Lower lobe of right lung (tissue), 2 donors: ENCODE measurements around the gene SCAMP2. TPM values are rescaled to one million over a fixed set of nuclear protein-coding genes. Genes with fewer than 3 reads are reported as not detected.
A peak's percentile ranks its signal among the peaks of the same experiment; 100 is the strongest.

Experiments
- ATAC-seq, 2 donors: fragments of 200-7000 bp; cut with Tn5 transposase; one replicate each; pipeline ENCODE4 v1.9.1; 2020 to 2022; ENCODE audit warnings: mild to moderate bottlenecking in 2 of 2, moderate library complexity in 2 of 2
- DNase-seq: peaks from one replicate; pipeline ENCODE4 v3.0.0-alpha.2; 2020
- H3K27ac ChIP-seq: fragments of 200-600 bp; one replicate; pipeline ENCODE4 v1.8.0; 2022
- H3K27me3 ChIP-seq: fragments of 200-600 bp; one replicate; pipeline ENCODE4 v1.8.0; 2022; ENCODE audit warnings: low read depth
- H3K36me3 ChIP-seq: fragments of 200-600 bp; one replicate; pipeline ENCODE4 v1.8.0; 2022; ENCODE audit warnings: mild to moderate bottlenecking
- H3K4me1 ChIP-seq: fragments of 200-600 bp; one replicate; pipeline ENCODE4 v1.8.0; 2022
- H3K4me3 ChIP-seq: fragments of 200-600 bp; one replicate; pipeline ENCODE4 v1.8.0; 2022; ENCODE audit warnings: mild to moderate bottlenecking
- H3K9me3 ChIP-seq: fragments of 200-600 bp; one replicate; pipeline ENCODE4 v1.8.0; 2022
- CTCF ChIP-seq: fragments of 200-600 bp; IDR thresholded peaks from one replicate; pipeline ENCODE4 v1.8.0; 2022; ENCODE audit warnings: antibody characterized with exemption, mild to moderate bottlenecking
- intact Hi-C: fragments of 100-400 bp; cut with DNase I; formaldehyde crosslinking; loops from one replicate; pipeline ENCODE4 v1.11.0; 2022
- total RNA-seq: library from RNA; stranded (reverse); fragmentation: NEBNext Ultra II Directional; extraction: Animal tissue kit (Norgen Biotek cat#: 25700); gene quantifications from one replicate; pipeline ENCODE4 v1.2.1, GENCODE V29; 2021
- donor health status: DM: no; HTN: yes; CAD: no; lungs with severe emphysema.

The SCAMP2 gene
- total RNA-seq, 1 donor from 2014 or later, result 122 TPM

GRCh38 chr15:74837482-74838136 is 35.6 kb downstream of the SCAMP2 start:
- H3K36me3 ChIP-seq, result peaks cover 38% of the 10 kb centered on the region
- no peak overlapping the region for H3K4me3 ChIP-seq
- DNase-seq (no peak), ATAC-seq (no peak)
- TF ChIP-seq CTCF, result no peak
- no peak overlapping the region for H3K27ac ChIP-seq
- no peaks in the 10 kb centered on the region for H3K9me3 ChIP-seq
- intact Hi-C loops, result no loop called here
- H3K4me1 ChIP-seq, result peaks cover 9% of the 10 kb centered on the region
- H3K27me3 ChIP-seq, result no peaks in the 10 kb centered on the region

GRCh38 chr15:74836846-74837245 is 36.3 kb downstream of the SCAMP2 start:
- DNase-seq (no peak), ATAC-seq (no peak)
- Histone ChIP-seq H3K4me1 (peaks cover 2% of the 10 kb centered on the region), H3K27me3 (no peaks in the 10 kb centered on the region), H3K27ac (no peak overlapping the region), H3K9me3 (no peaks in the 10 kb centered on the region), H3K36me3 (peaks cover 38% of the 10 kb centered on the region), H3K4me3 (no peak overlapping the region)
- intact Hi-C loops, result no loop called here
- no peak for TF ChIP-seq CTCF

GRCh38 chr15:74835312-74835823 is 37.8 kb downstream of the SCAMP2 start:
- H3K4me3 ChIP-seq, result no peak overlapping the region
- peak; percentile 71 for DNase-seq
- peaks cover 38% of the 10 kb centered on the region for H3K36me3 ChIP-seq
- peak; percentile 77 for TF ChIP-seq CTCF
- no peaks in the 10 kb centered on the region for H3K27me3 ChIP-seq
- intact Hi-C loops, result no loop called here
- no peaks in the 10 kb centered on the region for H3K9me3 ChIP-seq
- peak; percentile 72 to 74 for ATAC-seq
- H3K4me1 ChIP-seq, result no peaks in the 10 kb centered on the region
- no peak overlapping the region for H3K27ac ChIP-seq

- no peak for ATAC-seq
Measured at GRCh38 chr15:74833376-74834107, 39.6 kb downstream of the SCAMP2 start.

GRCh38 chr15:74832826-74833225 is 40.3 kb downstream of the SCAMP2 start:
- intact Hi-C loops, result no loop called here
- no peak for TF ChIP-seq CTCF
- ATAC-seq (no peak), DNase-seq (no peak)
- Histone ChIP-seq H3K36me3 (peaks cover 14% of the 10 kb centered on the region), H3K27me3 (peaks cover 9% of the 10 kb centered on the region), H3K4me3 (no peak overlapping the region), H3K27ac (no peak overlapping the region), H3K4me1 (no peaks in the 10 kb centered on the region), H3K9me3 (no peaks in the 10 kb centered on the region)

More at GRCh38 chr15:74833376-74834107, 39.6 kb downstream of the SCAMP2 start:
- Histone ChIP-seq H3K4me1 (no peaks in the 10 kb centered on the region), H3K27me3 (peaks cover 2% of the 10 kb centered on the region), H3K4me3 (no peak overlapping the region), H3K36me3 (peaks cover 21% of the 10 kb centered on the region), H3K27ac (no peak overlapping the region), H3K9me3 (no peaks in the 10 kb centered on the region)
- no peak for DNase-seq
- TF ChIP-seq CTCF, result no peak
- intact Hi-C loops, result no loop called here
